AG09319 (cell line): Measurements from ENCODE around the gene LGALS16.
"Not testable (repeated sequence)": the region's sequence is repeated elsewhere in the genome, so short reads cannot be mapped to it uniquely, and the experiment has no call there.

Experiments
- DNase-seq: peaks from one replicate; pipeline ENCODE4 v3.0.0-alpha.2; 2010; ENCODE audit warnings: low read depth; ENCODE audit errors: extremely low read depth
- CTCF ChIP-seq: IDR thresholded peaks from 2 replicates; pipeline ENCODE4 v1.5.1; 2011; ENCODE audit warnings: low read depth, mild to moderate bottlenecking, inconsistent platforms, low read length, moderate library complexity

The LGALS16 gene

GRCh38 chr19:39655613-39656012 is at the start of gene LGALS16:
Gene LGALS16 (plus strand): TSS chr19:39655913. CDS start chr19:39655962, 49 bp downstream.
- no peak for DNase-seq
- TF ChIP-seq CTCF, result no peak

- no peak for DNase-seq
- TF ChIP-seq CTCF, result no peak
Measured at GRCh38 chr19:39607021-39607420, 48.7 kb upstream of the LGALS16 start.

- no peak for DNase-seq
- TF ChIP-seq CTCF, result no peak
Measured at GRCh38 chr19:39607561-39607960, 48.2 kb upstream of the LGALS16 start.

- TF ChIP-seq CTCF, result no peak
- DNase-seq, result no peak
Measured at GRCh38 chr19:39613597-39613996, 42.1 kb upstream of the LGALS16 start.

GRCh38 chr19:39617745-39618144 is 38.0 kb upstream of the LGALS16 start:
- TF ChIP-seq CTCF, result no peak
- DNase-seq, result no peak

GRCh38 chr19:39623946-39624345 is 31.8 kb upstream of the LGALS16 start:
- no peak for TF ChIP-seq CTCF
- no peak for DNase-seq

GRCh38 chr19:39627631-39628030 is 28.1 kb upstream of the LGALS16 start:
- DNase-seq, result not testable (repeated sequence)

- no peak for TF ChIP-seq CTCF
- no peak for DNase-seq
Measured at GRCh38 chr19:39631178-39631577, 24.5 kb upstream of the LGALS16 start.
